Peyer's patch (tissue), 4 donors: ENCODE data around the gene MAGEB4. TPM values are rescaled to one million over a fixed set of nuclear protein-coding genes. Genes with fewer than 3 reads are reported as not detected.

Source experiments
- DNase-seq, 3 donors: peaks; one replicate each; pipeline ENCODE4 v3.0.0-alpha.2; 2017 to 2019
- H3K27ac ChIP-seq, 4 donors: fragments of 200-600 bp; sonication (generic); one replicate each; pipeline ENCODE4 v1.5.1; 2016 to 2019
- H3K27me3 ChIP-seq, 2 donors: fragments of 200-600 bp; sonication (generic); one replicate each; pipeline ENCODE4 v1.5.1; 2019
- H3K36me3 ChIP-seq, 3 donors: fragments of 200-600 bp; sonication (generic); one replicate each; pipeline ENCODE4 v1.5.1; 2016 to 2019
- H3K4me1 ChIP-seq, 4 donors: fragments of 200-600 bp; sonication (generic); one replicate each; pipeline ENCODE4 v1.5.1; 2016 to 2019
- H3K4me3 ChIP-seq, 4 donors: fragments of 200-600 bp; sonication (generic); 1 replicate in 3 of 4; 2 replicates in 1 of 4; pipeline ENCODE4 v1.5.1; 2016 to 2019; ENCODE audit warnings: mild to moderate bottlenecking in 1 of 4
- H3K9me3 ChIP-seq, 4 donors: fragments of 200-600 bp; sonication (generic); one replicate each; pipeline ENCODE4 v1.5.1; 2016 to 2019; ENCODE audit warnings: mild to moderate bottlenecking in 1 of 4
- CTCF ChIP-seq, 6 experiments: fragments of 450-650 bp in 4 of 6; fragments of 200-600 bp in 2 of 6; sonication (generic) in 1 of 6; IDR thresholded peaks; one replicate each; pipeline ENCODE4 v1.5.1; 2017 to 2019; ENCODE audit warnings: antibody characterized with exemption in 6 of 6, mild to moderate bottlenecking in 3 of 6, moderate library complexity in 1 of 6
- POLR2A ChIP-seq, 2 donors: fragments of 450-650 bp; IDR thresholded peaks; one replicate each; pipeline ENCODE4 v1.5.1; 2017; ENCODE audit warnings: antibody characterized with exemption in 2 of 2, mild to moderate bottlenecking in 2 of 2, moderate library complexity in 2 of 2
- total RNA-seq, 4 donors: library from RNA; depleted of rRNA; stranded (reverse); fragments of >200 nt; gene quantifications; one replicate each; pipeline ENCODE4 v1.1.0, GENCODE V29; 2016

Gene MAGEB4
- total RNA-seq, 4 donors from 2014 or later, result not detected

- no peaks in the 10 kb centered on the region for H3K36me3 ChIP-seq
- TF ChIP-seq POLR2A (IDR thresholded peaks at IDR 0.05) (no peak), CTCF (IDR thresholded peaks at IDR 0.05) (no peak)
- no peak overlapping the region for H3K27ac ChIP-seq
- H3K4me3 ChIP-seq, result no peak overlapping the region
- no peaks in the 10 kb centered on the region for H3K4me1 ChIP-seq
- no peak for DNase-seq
- no peaks in the 10 kb centered on the region for H3K9me3 ChIP-seq
- no peaks in the 10 kb centered on the region for H3K27me3 ChIP-seq
Observed at GRCh38 chrX:30219372-30219771, 22.4 kb upstream of the MAGEB4 start.

- H3K27me3 ChIP-seq, result no peaks in the 10 kb centered on the region
- H3K27ac ChIP-seq, result no peak overlapping the region
- H3K9me3 ChIP-seq, result no peaks in the 10 kb centered on the region
- H3K4me3 ChIP-seq, result no peak overlapping the region
- no peak for DNase-seq
- no peaks in the 10 kb centered on the region for H3K36me3 ChIP-seq
- no peaks in the 10 kb centered on the region for H3K4me1 ChIP-seq
- TF ChIP-seq CTCF (IDR thresholded peaks at IDR 0.05), result no peak
- no peak for TF ChIP-seq POLR2A (IDR thresholded peaks at IDR 0.05)
Observed at GRCh38 chrX:30220661-30221060, 21.1 kb upstream of the MAGEB4 start.

- H3K27ac ChIP-seq, result no peak overlapping the region
- H3K9me3 ChIP-seq, result no peaks in the 10 kb centered on the region
- H3K4me3 ChIP-seq, result no peak overlapping the region
- DNase-seq, result no peak
- no peaks in the 10 kb centered on the region for H3K27me3 ChIP-seq
- TF ChIP-seq CTCF (IDR thresholded peaks at IDR 0.05) (no peak), POLR2A (IDR thresholded peaks at IDR 0.05) (no peak)
- no peaks in the 10 kb centered on the region for H3K4me1 ChIP-seq
- H3K36me3 ChIP-seq, result no peaks in the 10 kb centered on the region
Observed at GRCh38 chrX:30224536-30224935, 17.3 kb upstream of the MAGEB4 start.

- Histone ChIP-seq H3K4me3 (no peak overlapping the region), H3K27ac (no peak overlapping the region), H3K4me1 (no peaks in the 10 kb centered on the region), H3K36me3 (no peaks in the 10 kb centered on the region), H3K27me3 (no peaks in the 10 kb centered on the region), H3K9me3 (no peaks in the 10 kb centered on the region)
- TF ChIP-seq POLR2A (IDR thresholded peaks at IDR 0.05) (no peak), CTCF (IDR thresholded peaks at IDR 0.05) (no peak)
- DNase-seq, result no peak
Observed at GRCh38 chrX:30228526-30228925, 13.3 kb upstream of the MAGEB4 start.

DNA sequence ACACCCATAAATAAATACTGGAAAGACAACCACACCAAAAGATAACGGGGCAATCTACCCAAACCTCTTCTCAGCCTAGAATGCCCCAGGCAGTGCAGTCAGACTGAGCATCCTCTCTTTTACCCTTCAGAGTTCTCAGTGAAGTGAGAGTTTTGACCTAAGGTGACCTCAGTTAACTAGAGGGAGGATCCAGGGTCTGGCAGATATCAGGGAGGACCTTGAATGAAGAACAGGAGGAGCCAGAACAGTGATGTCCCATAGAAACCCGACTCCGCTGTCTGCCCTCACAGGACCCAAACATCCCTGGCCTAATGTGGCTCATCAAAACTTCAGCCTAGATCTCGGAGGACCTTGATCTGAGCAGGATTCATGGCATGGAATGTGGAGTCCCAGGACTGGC is 11.4 kb upstream of the MAGEB4 start, which contains the start of gene MAGEB3:
MAGEB3 (plus strand) TSS at position 263 of the 400 bp plus-strand sequence. CDS start 5,268 bp downstream, outside the sequence.
- H3K27me3 ChIP-seq, result no peaks in the 10 kb centered on the region
- no peak for TF ChIP-seq POLR2A (IDR thresholded peaks at IDR 0.05)
- DNase-seq, result no peak

DNA sequence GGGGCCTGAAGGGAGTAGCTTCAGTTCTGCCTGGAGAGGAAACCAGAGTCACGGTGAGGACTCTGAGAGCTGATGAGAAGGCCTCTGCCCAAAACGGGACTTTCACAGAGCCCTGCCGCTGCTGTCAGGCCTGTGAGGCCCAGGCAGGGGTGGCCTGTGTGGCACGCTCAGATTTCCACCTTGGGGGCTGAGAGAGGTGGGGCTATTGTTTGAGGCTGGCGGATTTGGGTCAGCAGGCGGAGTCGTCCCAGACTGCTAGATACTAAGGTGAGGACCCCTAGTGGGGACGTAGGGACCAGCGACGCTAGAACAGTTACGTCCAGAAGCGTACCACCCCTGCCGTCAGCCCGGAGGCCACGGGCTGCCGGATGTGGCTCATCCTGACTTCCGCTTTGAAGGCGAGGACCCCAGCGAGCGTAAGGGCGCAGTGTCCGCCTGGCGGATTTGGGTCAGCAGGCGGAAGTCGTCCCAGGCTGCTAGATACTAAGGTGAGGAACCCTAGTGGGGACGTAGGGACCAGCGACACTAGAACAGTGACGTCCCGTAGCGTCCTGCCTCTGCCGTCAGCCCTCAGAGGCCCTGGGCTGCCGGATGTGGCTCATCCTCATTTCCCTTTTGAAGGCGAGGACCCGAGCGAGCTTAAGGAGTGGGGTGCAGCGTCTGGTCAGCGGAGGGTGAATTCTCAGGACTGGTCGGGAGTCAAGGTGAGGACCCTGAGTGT is 5.1 kb downstream of the MAGEB4 start, which contains the start of gene MAGEB1:
MAGEB1 (plus strand) TSS at position 378 of the 721 bp plus-strand sequence. CDS start 3,348 bp downstream, outside the sequence.
- no peak for TF ChIP-seq POLR2A (IDR thresholded peaks at IDR 0.05)
- no peak for TF ChIP-seq CTCF (IDR thresholded peaks at IDR 0.05)
- DNase-seq, result no peak
- no peaks in the 10 kb centered on the region for H3K4me1 ChIP-seq
- no peak within 1 kb of the TSS for H3K27ac ChIP-seq
- H3K36me3 ChIP-seq, result no peaks in the 10 kb centered on the region
- H3K27me3 ChIP-seq, result no peaks in the 10 kb centered on the region
- H3K9me3 ChIP-seq, result no peaks in the 10 kb centered on the region
- H3K4me3 ChIP-seq, result no peak within 1 kb of the TSS

More for the DNA sequence above, 11.4 kb upstream of the MAGEB4 start, which contains the start of gene MAGEB3:
- Histone ChIP-seq H3K9me3 (no peaks in the 10 kb centered on the region), H3K4me3 (no peak within 1 kb of the TSS), H3K27ac (no peak within 1 kb of the TSS), H3K4me1 (no peaks in the 10 kb centered on the region), H3K36me3 (no peaks in the 10 kb centered on the region)
